Stromal cell of bone marrow (primary cell): ENCODE results near the gene LARP4B.

Experiments
- DNase-seq: peaks from one replicate; pipeline ENCODE4 v3.0.0-alpha.2; 2012; ENCODE audit warnings: low read depth

LARP4B gene

DNA sequence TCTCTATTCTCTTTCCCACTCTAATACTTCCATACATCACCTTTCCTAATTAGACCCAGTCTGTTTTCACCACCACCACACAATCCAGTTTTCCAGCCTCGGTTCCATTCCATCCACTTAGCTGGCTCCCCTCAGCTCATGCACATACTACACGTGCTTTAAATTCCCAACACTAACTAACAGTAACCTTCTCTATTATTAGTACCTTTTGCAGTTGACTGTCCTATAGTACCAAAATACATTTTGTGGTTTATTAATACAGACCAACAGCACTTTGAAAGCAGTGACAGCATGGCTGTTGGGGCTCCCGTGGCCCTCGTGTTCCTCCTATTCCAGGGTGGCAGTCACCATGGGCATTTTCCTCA lies 64.9 kb downstream of the LARP4B start:
- no peak for DNase-seq

DNA sequence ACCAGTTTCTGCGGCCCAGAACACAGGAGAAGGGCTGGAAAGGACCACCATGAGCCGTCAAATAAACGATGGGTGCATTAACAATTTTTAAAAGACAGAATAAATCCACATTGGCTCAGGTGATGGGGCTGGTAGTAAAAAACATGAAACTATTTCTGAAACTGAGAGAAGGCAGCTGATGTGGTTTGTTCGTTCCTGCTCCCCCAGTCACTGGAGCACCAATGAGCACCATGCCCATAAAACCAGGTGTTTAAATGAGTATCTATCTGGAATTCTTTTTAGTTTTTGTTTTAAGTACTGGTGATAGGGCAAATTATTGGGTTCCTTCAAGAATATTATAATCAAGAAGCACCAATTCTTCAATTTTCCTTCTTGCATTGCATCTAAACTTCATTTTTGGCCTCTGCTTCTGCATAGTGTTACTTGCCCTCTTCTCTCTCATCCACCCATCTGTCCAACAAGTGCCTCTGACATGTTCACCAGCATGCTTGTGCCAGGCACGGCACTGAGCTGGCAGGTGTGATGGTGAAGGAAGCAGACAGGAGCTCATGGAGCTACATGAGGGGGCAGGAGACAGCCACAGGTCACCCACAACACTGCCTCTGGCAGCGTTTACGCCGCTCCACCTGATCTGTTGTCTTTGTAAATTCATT lies 65.5 kb downstream of the LARP4B start:
- no peak for DNase-seq

DNA sequence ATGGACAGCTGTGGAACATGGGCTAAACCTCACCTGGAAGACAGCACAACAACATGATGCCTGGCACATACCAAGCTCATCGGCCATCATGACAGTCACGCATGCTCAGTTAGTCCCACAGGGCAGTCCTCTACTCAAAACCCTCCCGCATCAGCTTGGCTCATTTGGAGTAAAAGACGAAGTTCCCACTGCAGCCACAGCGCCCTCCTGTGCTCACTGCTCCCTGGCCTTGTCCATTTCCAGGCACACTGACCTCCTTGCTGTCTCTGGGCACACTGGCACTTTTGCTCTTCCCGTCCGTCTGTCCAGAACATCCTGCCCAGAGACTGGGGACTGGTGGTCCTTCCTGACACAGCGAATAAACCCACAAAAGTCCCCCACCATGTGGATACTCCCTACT lies 66.2 kb downstream of the LARP4B start:
- DNase-seq = no peak

DNA sequence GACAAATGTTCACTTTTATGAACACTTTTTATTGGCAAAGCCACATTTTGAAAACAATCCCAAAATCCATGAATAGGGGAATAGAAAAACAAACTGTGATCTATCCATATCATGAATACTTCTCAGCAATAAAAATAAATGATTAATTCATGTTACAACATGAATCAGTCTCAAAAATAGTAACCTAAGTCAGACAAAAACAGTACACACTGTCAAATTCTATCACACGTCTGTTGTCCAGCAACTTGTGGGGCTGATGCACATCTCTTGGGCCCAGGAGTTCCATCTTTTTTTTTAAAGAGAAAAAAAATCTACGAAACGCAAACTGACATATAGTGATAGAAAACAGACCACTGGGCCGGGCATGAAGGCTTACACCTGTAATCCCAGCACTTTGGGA lies 71.0 kb downstream of the LARP4B start:
- DNase-seq = no peak

DNA sequence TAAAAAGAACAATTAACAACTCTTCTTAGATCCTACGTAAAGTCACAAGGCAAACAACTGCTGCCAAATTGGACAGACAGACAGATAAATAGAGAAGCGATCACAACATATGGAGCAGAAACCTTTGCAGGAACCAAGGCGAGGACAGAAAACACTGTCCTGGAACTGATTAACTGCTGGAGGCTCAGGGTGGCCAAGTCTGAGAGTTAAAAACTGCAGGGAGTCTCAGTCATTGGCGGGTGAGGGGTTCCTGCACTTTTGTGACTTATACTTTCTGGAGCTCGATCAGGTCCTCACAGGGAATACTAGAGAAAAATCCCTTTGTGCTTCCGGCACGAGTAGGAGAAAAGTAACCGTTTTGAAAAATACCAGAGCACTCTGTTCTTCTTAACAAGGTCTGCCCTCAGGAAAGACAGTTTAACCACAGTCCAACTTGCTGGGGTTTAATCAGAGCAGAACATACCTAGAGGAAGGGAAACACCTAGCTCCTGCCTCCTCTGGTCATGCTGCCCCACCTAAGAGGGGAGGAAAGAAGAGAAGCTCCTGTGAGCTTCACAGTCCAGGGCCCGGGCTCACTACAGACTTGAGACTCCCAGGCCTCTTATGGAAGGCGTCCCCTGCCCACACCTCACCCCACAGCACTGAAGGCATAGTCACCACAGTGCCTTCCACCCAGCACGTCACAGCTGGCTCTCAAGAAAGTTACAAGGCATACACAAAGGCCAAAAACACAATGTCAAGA lies 74.9 kb downstream of the LARP4B start:
- no peak for DNase-seq

DNA sequence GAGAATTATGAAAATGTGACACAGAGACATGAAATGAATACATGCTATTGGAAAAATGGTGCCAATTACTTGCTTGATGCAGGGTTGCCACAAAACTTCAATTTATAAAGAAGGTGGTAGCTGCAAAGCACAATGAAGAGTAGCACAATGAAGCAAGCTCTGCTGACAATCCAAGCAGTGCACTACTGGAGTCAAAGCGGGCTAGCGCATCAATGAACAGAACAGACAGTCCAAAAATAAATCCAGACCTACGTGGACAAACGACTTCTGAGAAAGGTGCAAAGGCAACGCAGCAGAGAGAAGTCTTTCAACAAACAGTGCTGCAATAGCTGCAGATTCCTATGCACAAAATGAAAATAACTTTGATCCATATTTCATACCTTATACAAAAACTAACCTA lies 75.8 kb downstream of the LARP4B start:
- DNase-seq = no peak

DNA sequence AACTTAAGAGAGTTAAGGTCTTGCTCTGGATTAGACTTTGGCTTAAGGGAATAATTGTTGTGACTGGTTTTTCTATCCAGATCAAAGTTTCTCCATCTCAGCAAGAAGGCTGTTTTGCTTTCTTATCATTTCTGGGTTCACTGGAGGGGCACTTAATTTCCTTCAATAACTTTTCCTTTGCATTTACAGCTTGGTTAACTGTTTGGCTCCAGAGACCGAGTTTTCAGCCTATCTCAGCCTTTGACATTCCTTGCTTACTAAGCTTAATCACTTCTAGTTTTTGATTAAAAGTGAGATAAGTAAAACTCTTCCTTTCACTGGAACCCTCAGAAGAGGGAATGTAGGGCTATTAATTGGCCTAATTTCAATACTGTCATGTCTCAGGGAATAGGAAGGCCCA lies 76.4 kb downstream of the LARP4B start:
- no peak for DNase-seq

DNA sequence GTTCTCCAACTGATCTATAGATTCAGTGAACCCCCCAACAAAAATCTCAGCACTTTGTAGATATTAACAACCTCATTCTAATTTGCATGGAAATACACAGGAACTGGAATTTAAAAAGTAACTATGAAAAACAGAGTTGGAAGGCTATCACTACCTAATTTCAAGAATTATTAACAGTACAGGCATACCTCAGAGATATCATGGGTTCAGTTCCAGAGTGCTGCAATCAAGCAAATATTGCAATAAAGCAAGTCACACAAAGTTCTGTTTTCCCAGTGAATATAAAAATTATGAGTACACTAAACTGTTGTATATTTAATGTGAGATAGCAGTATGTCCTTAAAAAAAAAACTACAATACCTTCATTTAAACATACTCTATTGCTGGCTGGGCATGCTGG lies 78.5 kb downstream of the LARP4B start:
- DNase-seq = no peak

DNA sequence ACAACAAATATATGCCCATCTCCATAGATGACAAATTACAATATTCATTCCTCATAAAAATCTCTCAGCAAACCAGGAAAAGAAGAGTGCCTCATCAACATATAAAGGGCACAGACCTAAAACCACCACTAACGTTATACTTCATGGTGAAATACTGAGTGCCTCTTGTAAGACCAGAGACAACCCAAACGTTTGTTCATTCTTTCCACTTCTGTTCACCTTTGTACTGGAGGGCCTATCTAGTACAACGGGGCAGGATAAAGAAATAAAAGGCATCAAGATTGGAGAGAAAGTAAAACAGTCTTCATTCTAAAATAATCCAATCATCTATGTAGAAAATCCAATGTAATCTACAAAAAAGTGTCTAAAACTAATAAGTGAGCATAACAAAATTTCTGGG lies 79.1 kb downstream of the LARP4B start:
- no peak for DNase-seq

DNA sequence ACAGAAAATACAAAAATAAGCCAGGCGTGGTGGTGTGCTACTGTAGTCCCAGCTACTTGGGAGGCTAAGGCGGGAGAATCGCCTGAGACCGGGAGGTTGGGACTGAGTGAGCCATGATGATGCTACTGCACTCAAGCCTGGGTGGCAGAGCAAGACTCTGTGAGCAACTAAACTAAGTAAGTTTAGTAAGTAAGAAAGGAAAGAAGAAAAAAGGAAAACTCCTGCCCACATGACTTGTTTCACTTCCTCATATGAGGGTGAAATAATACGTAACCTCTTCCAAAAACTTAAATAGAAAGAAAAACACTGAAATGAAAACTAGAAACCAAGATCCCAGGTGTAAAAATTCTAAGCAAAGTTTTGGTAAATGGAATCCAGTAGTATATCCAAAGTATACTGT lies 79.6 kb downstream of the LARP4B start:
- DNase-seq = no peak

DNA sequence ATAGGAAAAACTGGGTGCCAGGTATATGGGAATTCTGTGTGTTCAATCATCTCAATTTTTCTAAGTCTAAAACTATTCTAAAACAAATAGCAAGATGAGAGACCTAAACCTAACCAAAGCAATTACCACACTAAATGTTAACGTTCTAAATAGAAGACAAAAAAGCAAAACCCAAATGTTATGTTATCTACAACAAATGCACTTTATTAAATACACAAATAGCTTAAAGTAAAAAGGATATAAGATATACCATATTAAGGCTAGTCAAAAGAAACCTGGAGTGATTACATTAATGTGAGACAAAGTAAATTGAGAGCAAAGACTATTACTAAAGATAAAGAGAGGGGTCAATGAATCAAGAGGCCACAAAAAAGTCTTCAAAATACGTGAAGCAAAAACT lies 81.4 kb downstream of the LARP4B start:
- no peak for DNase-seq

DNA sequence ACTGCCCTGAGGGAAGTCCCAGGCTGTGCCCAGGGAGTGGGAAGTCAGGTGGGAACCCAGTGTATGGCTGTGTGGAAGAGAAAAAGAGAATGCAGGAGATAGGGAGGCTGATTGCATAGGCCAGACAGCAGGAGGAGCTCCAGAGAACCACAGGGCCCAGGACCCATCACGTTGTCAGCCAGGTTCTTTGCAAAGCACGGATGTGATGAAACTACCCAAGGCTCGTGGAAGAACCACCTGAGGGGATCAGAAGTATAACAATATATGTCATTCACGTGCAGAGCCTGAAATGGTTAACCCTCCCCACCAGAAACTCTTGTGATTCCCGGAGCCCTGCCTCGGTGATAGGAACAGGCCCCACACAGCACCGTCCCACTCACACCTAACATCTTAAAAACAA lies 83.6 kb downstream of the LARP4B start:
- no peak for DNase-seq

DNA sequence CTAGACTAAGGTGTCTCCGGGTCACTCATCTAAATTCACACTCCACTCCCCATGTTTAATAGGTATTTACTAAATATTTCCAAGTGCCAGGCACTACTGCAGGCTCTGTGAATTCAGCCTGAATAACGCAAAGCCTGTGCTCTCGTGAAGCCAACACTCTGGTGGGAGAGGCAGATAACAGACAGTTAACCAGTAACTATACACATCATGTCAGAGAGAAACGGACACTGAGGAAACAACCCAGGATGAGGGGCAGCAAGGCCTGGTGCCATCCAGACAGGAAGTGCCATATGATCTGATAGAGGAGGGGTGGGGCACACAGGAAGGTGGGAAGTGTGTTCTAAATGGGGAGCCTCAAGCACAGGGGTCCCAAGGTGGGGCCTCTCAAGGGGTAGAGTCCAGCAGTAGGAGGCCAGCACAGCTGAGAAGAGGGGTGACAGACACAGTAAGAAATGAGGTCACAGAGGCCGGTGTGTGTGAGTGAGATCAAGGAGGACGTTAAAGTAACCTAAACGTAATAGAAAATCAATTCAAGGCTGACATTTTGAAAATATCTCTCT lies 85.3 kb downstream of the LARP4B start:
- no peak for DNase-seq

DNA sequence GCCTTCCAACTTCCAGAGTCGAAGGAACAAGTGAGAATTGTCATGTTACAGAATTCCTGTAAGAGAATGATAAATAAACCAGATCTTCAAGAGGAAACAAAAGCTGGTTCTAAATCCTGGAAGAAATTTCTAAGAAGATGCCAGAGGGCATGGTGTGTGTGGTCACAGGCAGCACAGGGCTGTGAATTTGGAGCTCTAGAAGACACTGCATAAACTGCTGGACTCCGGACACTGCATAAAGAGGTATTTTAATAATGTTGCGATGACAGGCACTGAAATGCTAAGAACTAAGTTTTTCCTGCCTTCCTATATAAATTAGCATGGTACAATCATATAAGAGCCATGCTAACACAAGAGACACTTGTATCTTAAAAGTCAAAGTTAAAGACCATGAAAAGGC lies 86.0 kb downstream of the LARP4B start:
- DNase-seq = no peak

DNA sequence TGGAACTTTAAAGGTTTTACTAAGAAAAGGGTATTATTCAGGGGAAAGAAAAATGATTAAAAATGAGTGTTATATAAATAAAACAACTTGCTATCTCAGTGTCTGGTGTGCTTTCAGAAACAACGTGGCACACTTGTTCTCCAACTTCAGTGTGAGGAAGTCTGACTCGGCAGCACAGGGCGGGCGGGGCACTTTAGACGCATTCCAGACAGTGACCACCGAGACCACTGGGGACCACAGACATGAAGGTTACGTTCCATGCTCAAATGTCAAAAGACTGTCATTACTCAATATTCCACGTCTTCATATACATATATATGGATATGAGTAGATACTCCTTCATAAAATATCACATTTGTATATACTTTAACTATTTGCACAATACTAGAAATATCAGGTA lies 87.0 kb downstream of the LARP4B start:
- DNase-seq = no peak

DNA sequence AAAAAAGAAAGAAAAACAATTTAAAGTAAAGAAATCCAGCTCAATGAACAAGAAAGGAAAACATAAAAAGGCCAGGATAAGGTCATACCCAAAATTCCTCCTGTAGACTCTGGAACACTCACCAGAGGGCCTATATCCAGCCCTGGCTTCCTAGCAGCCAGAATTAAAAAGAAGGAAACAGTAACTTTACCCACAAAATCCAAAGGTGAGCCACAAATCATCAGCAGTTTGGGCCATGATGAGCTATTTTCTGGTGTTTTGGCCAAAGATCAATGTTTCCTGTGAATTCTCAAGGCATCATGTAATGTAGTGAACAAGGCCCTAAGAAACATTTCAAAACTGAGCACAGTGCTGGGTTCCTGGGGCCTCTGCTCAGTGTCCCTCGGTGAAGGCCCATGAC lies 87.8 kb downstream of the LARP4B start:
- no peak for DNase-seq

DNA sequence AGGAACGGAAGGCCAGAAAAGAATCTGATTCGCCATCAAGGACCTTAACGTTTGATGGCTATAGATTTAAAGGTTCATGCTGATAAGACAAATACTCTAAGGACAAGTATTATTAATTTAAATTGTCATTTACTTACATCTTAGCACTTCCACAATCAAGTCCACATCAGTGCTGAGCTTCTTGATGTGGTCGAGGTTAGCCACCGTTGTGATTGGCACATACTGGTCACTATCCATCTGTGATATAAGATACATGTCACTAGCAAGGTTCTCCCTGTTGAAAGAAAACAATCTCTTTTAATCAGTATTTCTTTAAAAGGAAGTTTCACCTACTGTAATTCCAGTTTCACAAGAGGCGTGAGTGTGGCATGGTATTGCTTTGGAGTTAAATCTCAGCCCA lies 88.7 kb downstream of the LARP4B start:
- no peak for DNase-seq

DNA sequence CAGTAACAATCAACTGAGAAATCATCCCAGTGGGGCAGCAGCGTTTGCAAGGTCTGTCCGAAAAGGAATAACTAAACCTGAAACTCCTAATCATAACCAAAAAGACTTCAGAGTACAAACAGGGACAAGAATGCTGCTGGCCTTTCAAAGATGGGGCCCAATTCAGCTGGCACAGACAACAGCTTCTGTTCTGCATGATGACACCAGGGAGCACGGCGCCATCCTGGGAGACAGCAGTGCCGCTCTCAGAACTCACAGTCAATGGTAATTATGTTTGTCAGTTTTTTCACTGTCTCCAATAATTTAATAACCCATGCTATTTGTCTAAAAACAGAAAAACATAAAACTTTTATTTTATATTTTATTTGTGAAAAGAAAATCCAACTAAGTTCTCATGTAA lies 90.0 kb downstream of the LARP4B start:
- DNase-seq = no peak

DNA sequence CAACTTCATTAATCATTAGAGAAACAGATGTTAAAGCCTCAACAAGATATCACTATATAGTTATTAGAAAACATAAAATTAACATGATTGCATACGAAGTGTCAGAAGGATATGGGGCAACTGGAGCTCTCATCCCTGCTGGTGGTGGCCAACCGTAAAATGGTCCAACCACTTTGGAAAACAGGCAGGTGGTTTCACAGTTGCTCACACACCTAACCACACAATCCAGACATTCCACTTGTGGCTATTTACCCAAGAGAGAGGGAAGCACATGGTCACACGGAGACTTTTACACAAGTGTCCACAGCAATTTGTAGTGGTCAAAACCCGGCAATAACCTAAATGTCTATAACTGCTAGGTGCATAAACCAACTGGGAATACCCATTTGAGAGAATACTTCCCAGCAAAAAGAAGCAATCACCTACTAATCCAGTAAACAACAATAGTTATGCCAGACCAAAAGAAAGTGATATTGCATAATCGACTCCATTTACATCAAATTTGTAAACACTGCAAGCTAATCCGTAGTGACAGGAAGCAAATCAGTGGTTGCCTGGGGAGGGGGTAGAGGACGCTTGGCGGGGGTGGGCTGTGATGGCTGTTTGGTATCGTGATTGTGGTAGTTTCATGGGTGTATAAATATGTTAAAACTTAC lies 91.8 kb downstream of the LARP4B start:
- DNase-seq = no peak

DNA sequence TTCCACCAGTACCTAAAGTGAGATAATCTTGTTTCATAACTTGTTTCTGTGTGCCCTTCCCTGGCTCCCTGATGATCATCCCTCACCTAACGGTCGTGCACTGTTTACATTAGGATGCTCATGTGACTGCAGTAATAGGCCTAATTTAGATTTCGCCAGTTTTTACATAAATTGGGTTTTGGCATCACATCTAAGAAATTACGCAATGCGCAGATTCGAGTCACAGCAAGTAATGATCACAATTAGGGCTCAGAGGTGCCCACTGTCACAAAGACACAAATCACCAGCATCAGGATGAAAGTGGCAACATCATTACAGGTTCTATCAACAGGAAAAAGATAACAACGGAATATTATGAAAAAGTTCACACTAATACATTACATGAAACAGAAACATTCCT lies 94.7 kb downstream of the LARP4B start:
- no peak for DNase-seq

DNA sequence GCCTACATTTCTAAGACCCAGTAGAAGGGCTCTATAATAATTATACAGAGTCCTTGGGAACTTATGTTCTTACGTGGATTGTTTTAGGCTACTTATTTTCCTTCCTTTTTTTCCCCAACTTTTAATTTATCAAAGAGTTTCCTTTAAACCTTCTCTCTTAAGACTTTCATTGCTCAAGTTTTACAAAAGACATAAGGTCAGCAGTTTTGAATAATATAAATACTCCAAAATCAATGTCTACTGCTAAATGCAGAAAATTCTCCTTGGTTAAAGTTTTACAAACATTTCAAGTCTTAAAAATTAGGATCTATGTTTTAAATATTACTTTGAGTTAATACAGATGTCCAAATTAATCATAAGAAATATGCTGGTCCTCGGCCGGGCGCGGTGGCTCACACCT lies 97.0 kb downstream of the LARP4B start:
- no peak for DNase-seq

DNA sequence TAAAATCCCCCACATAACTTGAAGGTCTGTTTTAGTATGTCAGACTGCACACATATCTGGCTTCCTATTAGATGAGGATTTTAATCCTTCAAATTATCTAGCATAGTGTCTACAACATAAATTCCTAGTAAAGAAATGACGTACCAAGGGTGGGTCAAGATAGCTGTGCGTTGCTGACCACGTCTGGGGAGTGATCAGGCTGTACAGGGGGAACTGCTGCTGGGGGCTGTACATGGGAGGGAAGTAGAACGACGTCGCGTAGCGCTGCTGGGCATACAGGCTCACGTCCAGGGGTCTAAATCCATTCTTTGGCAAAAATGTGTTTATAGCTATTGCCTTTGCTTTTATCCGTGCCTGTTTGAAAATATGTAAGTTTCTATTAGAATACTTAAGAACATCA lies 102.3 kb downstream of the LARP4B start:
- no peak for DNase-seq

DNA sequence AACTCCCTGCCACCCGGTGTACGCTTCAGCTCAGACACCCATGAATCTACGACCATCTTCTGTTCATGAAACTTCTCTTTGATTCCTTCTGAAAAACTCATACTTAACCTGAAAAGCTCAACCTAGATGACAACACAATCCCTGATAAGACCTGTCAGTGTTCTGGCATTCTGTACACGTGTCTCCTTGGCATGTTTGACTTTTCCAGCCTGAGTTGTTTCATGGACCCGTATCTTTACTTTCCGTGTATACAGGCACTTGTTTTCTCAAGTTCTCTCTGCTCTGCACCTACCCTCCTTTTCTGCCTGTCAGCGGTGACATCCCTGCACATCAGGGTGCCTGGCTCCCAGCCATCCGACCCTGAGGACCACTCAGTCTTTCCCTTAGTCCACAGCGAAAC lies 103.3 kb downstream of the LARP4B start:
- no peak for DNase-seq
